Caco-2 (cell line): Measurements from ENCODE around the gene FBXW2. TPM values are rescaled to one million over a fixed set of nuclear protein-coding genes. Genes with fewer than 3 reads are reported as not detected.
A peak's percentile ranks its signal among the peaks of the same experiment; 100 is the strongest.

Source experiments
- BruUV-seq: library from RNA; stranded (reverse); fragments of 400-500 nt; replicated peaks from 2 replicates; lab custom pipeline; 2021; lab: Mats Ljungman, UMichigan
- CTCF ChIA-PET: fragments of 300-600 bp; sonication (Branson Sonifier 250); formaldehyde crosslinking; loops from one replicate; lab custom pipeline; 2022; ENCODE audit warnings: antibody characterized with exemption; lab: Charles Lee
- POLR2A ChIA-PET: fragments of 300-600 bp; sonication (Branson Sonifier 250); formaldehyde crosslinking; loops from one replicate; lab custom pipeline; 2022; ENCODE audit warnings: antibody characterized with exemption; lab: Charles Lee
- DNase-seq, 2 experiments: peaks; one replicate each; pipeline versions ENCODE4 v3.0.0 to v3.0.0-alpha.2; 2020 to 2022
- H3K27me3 ChIP-seq: replicated peaks from 2 replicates; pipeline ENCODE4 v1.6.0; 2011; ENCODE audit warnings: low read length; ENCODE audit not compliant: control insufficient read depth, insufficient read depth
- H3K36me3 ChIP-seq: 2 replicates; pipeline ENCODE4 v1.5.1; 2011; ENCODE audit warnings: low read length; ENCODE audit not compliant: control insufficient read depth, insufficient read depth
- H3K4me1 ChIP-seq: fragments of 250-450 bp; sonication (Bioruptor Pico); 2 replicates; pipeline ENCODE4 v1.5.1; 2020; ENCODE audit warnings: mild to moderate bottlenecking
- H3K4me3 ChIP-seq: 2 replicates; pipeline ENCODE4 v1.5.1; 2011; ENCODE audit warnings: low read depth, mild to moderate bottlenecking, control low read depth, low read length
- H3K9me3 ChIP-seq: fragments of 250-450 bp; sonication (Bioruptor Pico); 2 replicates; pipeline ENCODE4 v1.5.1; 2020; ENCODE audit warnings: mild to moderate bottlenecking, moderate library complexity
- H3K27ac Mint-ChIP-seq: one replicate; pipeline ENCODE4 v1.8.0; 2022; ENCODE audit warnings: mixed read lengths; ENCODE audit not compliant: unreplicated experiment
- H3K27me3 Mint-ChIP-seq: one replicate; pipeline ENCODE4 v1.8.0; 2022; ENCODE audit warnings: mixed read lengths; ENCODE audit not compliant: insufficient read depth, unreplicated experiment
- H3K36me3 Mint-ChIP-seq: one replicate; pipeline ENCODE4 v1.8.0; 2022; ENCODE audit warnings: mild to moderate bottlenecking, mixed read lengths; ENCODE audit not compliant: insufficient read depth, unreplicated experiment
- H3K4me1 Mint-ChIP-seq: one replicate; pipeline ENCODE4 v1.8.0; 2022; ENCODE audit warnings: low read depth, mixed read lengths; ENCODE audit not compliant: unreplicated experiment
- H3K4me3 Mint-ChIP-seq: one replicate; pipeline ENCODE4 v1.8.0; 2022; ENCODE audit warnings: mild to moderate bottlenecking, moderate library complexity, mixed read lengths; ENCODE audit not compliant: unreplicated experiment
- H3K9me3 Mint-ChIP-seq: one replicate; pipeline ENCODE4 v1.8.0; 2022; ENCODE audit warnings: mixed read lengths; ENCODE audit not compliant: unreplicated experiment
- intact Hi-C: fragments of 100-400 bp; cut with micrococcal nuclease; formaldehyde crosslinking; loops from one replicate; pipeline ENCODE4 v1.10.0; 2022; ENCODE audit not compliant: unreplicated experiment
- total RNA-seq: library from RNA; stranded (reverse); gene quantifications from 2 replicates; pipeline ENCODE4 v1.2.3, GENCODE V29; 2022
- TF ChIP-seq, protein P1 (sequence below), 2 experiments: fragments of 200-600 bp in 1 of 2; IDR thresholded peaks; 1 replicate in 1 of 2; 2 replicates in 1 of 2; pipeline versions ENCODE4 v1.5.1 to v1.8.0; 2011 to 2022; ENCODE audit warnings: antibody characterized with exemption in 1 of 2, control low read depth in 1 of 2, inconsistent platforms in 1 of 2, low read depth in 1 of 2, low read length in 1 of 2, mild to moderate bottlenecking in 1 of 2, moderate library complexity in 1 of 2; ENCODE audit not compliant: insufficient read depth in 1 of 2, severe bottlenecking in 1 of 2, unreplicated experiment in 1 of 2

The FBXW2 gene
- total RNA-seq, 1 experiment from 2014 or later, result 74.3 TPM

DNA sequence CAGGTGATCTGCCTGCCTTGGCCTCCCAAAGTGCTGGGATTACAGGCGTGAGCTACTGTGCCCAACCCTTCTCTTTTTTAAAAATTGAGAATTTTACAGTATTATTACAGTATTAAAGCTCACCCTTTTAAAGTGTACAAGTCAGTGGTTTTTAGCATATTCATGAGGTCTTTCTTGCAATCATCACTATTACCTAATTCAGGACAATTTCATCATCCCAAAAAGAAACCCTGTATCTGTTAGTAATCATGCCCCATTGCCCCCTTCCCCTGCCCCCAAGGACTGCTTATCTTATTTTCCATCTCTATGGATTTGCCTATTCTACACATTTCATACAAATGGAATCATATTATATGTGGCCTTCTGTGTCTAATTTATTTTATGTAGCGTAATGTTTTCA, 56.3 kb downstream of the FBXW2 start:
- no peaks in the 10 kb centered on the region for H3K27me3 Mint-ChIP-seq
- no peaks in the 10 kb centered on the region for H3K36me3 Mint-ChIP-seq
- Histone ChIP-seq H3K27me3 (no peaks in the 10 kb centered on the region), H3K9me3 (0 out of 2 replicates have a peak, but pooled peaks cover 4% of the 10 kb centered on the region), H3K4me1 (peaks cover 4% of the 10 kb centered on the region; the same call in 1 of the 2 replicates), H3K4me3 (no peak overlapping the region), H3K36me3 (no peaks in the 10 kb centered on the region)
- no peak overlapping the region for H3K27ac Mint-ChIP-seq
- intact Hi-C loops, result no loop called here
- no TSS peak for BruUV-seq
- H3K4me1 Mint-ChIP-seq, result no peaks in the 10 kb centered on the region
- no peaks in the 10 kb centered on the region for H3K9me3 Mint-ChIP-seq
- CTCF ChIA-PET, result no interaction called here
- H3K4me3 Mint-ChIP-seq, result no peak overlapping the region
- TF ChIP-seq, protein P1, sequence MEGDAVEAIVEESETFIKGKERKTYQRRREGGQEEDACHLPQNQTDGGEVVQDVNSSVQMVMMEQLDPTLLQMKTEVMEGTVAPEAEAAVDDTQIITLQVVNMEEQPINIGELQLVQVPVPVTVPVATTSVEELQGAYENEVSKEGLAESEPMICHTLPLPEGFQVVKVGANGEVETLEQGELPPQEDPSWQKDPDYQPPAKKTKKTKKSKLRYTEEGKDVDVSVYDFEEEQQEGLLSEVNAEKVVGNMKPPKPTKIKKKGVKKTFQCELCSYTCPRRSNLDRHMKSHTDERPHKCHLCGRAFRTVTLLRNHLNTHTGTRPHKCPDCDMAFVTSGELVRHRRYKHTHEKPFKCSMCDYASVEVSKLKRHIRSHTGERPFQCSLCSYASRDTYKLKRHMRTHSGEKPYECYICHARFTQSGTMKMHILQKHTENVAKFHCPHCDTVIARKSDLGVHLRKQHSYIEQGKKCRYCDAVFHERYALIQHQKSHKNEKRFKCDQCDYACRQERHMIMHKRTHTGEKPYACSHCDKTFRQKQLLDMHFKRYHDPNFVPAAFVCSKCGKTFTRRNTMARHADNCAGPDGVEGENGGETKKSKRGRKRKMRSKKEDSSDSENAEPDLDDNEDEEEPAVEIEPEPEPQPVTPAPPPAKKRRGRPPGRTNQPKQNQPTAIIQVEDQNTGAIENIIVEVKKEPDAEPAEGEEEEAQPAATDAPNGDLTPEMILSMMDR (IDR thresholded peaks at IDR 0.05; ENCODE audit: insufficient read depth in 1 of 2, low read depth in 1 of 2, low read length in 1 of 2, severe bottlenecking in 1 of 2, unreplicated experiment in 1 of 2), result no peak
- no peak for DNase-seq
- POLR2A ChIA-PET, result no interaction called here

DNA sequence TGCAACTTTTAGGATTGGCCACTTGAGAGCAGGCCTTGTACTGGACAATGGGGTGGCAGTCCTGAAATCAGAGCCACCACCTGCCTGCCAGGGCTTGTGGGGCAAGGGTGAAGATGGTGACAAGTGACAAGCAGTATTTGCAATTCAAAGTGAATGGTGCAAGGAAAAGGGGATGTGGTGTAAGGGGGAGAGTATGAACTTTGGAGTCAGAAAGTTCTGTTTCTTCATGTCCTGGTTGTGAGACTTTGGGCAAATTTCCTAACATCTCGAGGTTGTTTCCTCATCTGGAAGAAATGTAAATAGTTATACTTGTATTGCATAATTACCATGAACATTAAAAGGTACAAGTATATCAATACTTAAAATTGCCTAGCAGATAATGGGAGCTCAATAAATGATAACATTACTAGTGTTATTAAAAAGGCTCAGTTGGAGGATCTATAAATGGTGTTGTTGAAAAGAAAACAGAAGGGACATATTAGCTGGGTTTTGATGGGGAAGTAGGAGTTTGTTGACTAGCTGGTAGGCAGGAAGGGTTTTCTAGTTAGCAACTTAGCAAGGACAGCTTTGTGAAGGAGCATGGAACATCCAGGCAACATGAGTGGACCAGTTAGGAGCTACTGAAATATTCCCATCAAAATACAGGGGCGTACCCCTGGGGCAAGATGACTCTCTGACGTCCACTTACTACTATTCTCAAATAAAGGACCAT, 57.6 kb downstream of the FBXW2 start:
- no peak overlapping the region for H3K4me3 Mint-ChIP-seq
- DNase-seq, result peak in 1 of 2 experiments; percentile 54
- Histone ChIP-seq H3K27me3 (no peaks in the 10 kb centered on the region), H3K4me3 (no peak overlapping the region), H3K9me3 (0 out of 2 replicates have a peak, but pooled peaks cover 4% of the 10 kb centered on the region), H3K36me3 (no peaks in the 10 kb centered on the region), H3K4me1 (peaks cover 10% of the 10 kb centered on the region)
- no peaks in the 10 kb centered on the region for H3K36me3 Mint-ChIP-seq
- H3K4me1 Mint-ChIP-seq, result no peaks in the 10 kb centered on the region
- POLR2A ChIA-PET, result no interaction called here
- no peaks in the 10 kb centered on the region for H3K27me3 Mint-ChIP-seq
- H3K9me3 Mint-ChIP-seq, result no peaks in the 10 kb centered on the region
- intact Hi-C loops, result no loop called here
- H3K27ac Mint-ChIP-seq, result peak overlapping the region; percentile 32
- TF ChIP-seq, protein P1 (IDR thresholded peaks at IDR 0.05; ENCODE audit: insufficient read depth in 1 of 2, low read depth in 1 of 2, low read length in 1 of 2, severe bottlenecking in 1 of 2, unreplicated experiment in 1 of 2), result no peak
- CTCF ChIA-PET, result no interaction called here
- no TSS peak for BruUV-seq

DNA sequence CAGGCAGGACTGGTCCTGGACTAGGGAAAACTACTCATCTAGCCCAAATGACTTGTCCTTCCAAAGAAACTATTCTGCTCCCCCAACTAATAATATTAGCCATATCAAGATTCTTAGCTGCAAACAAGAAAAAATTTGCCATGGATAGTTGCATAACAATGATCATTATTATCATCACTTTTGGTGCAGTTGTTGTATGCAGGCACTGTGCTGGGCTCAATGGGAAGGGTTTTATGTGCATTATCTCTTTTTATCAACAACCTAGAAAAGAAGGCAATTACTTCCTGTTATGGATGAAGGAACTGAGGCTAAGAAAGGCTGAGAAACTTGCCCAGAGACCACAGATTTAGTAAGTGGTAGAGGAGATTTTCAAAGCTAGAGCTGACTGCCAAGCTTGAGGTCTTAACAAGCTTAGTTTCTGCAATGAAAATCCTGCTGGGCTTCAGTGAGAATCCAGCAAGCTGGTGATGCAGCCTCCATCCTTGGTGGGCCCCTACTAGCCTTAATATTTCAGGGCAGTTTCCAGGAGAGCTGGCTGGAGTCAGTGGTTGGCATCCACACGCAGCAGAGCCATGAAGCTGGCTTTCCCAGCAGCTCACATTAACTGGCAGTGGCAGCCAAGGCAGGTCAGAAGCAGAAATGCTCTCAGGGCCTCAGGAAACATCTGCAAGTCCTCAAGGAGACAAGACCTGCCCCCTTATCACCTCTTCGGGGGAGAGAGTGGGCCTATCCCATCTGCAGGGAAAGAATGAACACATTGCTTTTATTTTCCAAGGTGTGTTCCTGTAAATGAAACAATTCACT, 58.4 kb downstream of the FBXW2 start:
- Mint-ChIP-seq H3K27me3 (no peaks in the 10 kb centered on the region), H3K27ac (no peak overlapping the region), H3K4me3 (no peak overlapping the region), H3K4me1 (no peaks in the 10 kb centered on the region), H3K9me3 (no peaks in the 10 kb centered on the region), H3K36me3 (no peaks in the 10 kb centered on the region)
- H3K36me3 ChIP-seq, result no peaks in the 10 kb centered on the region
- intact Hi-C loops, result no loop called here
- no peak overlapping the region for H3K4me3 ChIP-seq
- ChIA-PET POLR2A (no interaction called here), CTCF (no interaction called here)
- no peak for DNase-seq
- 0 out of 2 replicates have a peak, but pooled peaks cover 4% of the 10 kb centered on the region for H3K9me3 ChIP-seq
- no peaks in the 10 kb centered on the region for H3K27me3 ChIP-seq
- peaks cover 15% of the 10 kb centered on the region for H3K4me1 ChIP-seq
- TF ChIP-seq, protein P1 (IDR thresholded peaks at IDR 0.05; ENCODE audit: insufficient read depth in 1 of 2, low read depth in 1 of 2, low read length in 1 of 2, severe bottlenecking in 1 of 2, unreplicated experiment in 1 of 2), result no peak
- BruUV-seq, result no TSS peak
